Kidney (tissue), 14 donors: ENCODE results near the gene IFI16. TPM values are rescaled to one million over a fixed set of nuclear protein-coding genes. Genes with fewer than 3 reads are reported as not detected.

Experiments
- DNase-seq, 5 donors: peaks; one replicate each; pipeline ENCODE4 v3.0.0-alpha.2; 2013 to 2020
- FAIRE-seq: peaks from 2 replicates; lab custom pipeline; 2012; peaks lifted over from hg19 to GRCh38; lab: Jason Lieb, UNC
- H3K27ac ChIP-seq, 2 donors: one replicate each; pipeline ENCODE4 v1.7.0; 2013; ENCODE audit warnings: low read depth in 2 of 2, low read length in 2 of 2, inconsistent platforms in 1 of 2
- H3K27me3 ChIP-seq: one replicate; pipeline ENCODE4 v1.7.1; 2013; ENCODE audit warnings: low read length, inconsistent platforms; ENCODE audit not compliant: control insufficient read depth, insufficient read depth
- H3K36me3 ChIP-seq, 3 donors: one replicate each; pipeline versions ENCODE4 v1.7.0 to v1.7.1; 2013; ENCODE audit warnings: low read length in 3 of 3, control low read depth in 1 of 3, inconsistent platforms in 1 of 3; ENCODE audit not compliant: insufficient read depth in 3 of 3, control insufficient read depth in 2 of 3
- H3K4me1 ChIP-seq, 3 donors: one replicate each; pipeline versions ENCODE4 v1.7.0 to v1.7.1; 2013; ENCODE audit warnings: low read length in 3 of 3, inconsistent platforms in 1 of 3, low read depth in 1 of 3; ENCODE audit not compliant: control insufficient read depth in 2 of 3, insufficient read depth in 2 of 3
- H3K4me3 ChIP-seq, 3 donors: one replicate each; pipeline versions ENCODE4 v1.7.0 to v1.8.1; 2013; ENCODE audit warnings: low read length in 3 of 3, control low read depth in 1 of 3, inconsistent platforms in 1 of 3
- H3K9ac ChIP-seq, 3 donors: one replicate each; pipeline versions ENCODE4 v1.7.0 to v1.7.1; 2013; ENCODE audit warnings: low read length in 3 of 3, control low read depth in 1 of 3, inconsistent platforms in 1 of 3
- H3K9me3 ChIP-seq, 3 donors: one replicate each; pipeline versions ENCODE4 v1.7.0 to v1.7.1; 2013; ENCODE audit warnings: low read length in 3 of 3, control low read depth in 1 of 3, inconsistent platforms in 1 of 3; ENCODE audit not compliant: control insufficient read depth in 2 of 3, insufficient read depth in 1 of 3
- intact Hi-C: fragments of 100-400 bp; cut with DNase I; formaldehyde crosslinking; loops from one replicate; pipeline ENCODE4 v1.11.1; 2022
- polyA plus RNA-seq: library from polyadenylated mRNA; stranded (reverse); fragments of 350-450 nt; fragmentation: Illumina TruSeq; extraction: RNeasy Lipid Tissue Mini Kit (QIAGEN cat#74804); gene quantifications from one replicate; pipeline ENCODE4 v1.2.3, GENCODE V29; 2014; ENCODE audit warnings: low read depth, low replicate concordance; ENCODE audit not compliant: insufficient read depth
- total RNA-seq: library from RNA; stranded (reverse); fragmentation: NEBNext Ultra II Directional; extraction: Animal tissue kit (Norgen Biotek cat#: 25700); gene quantifications from one replicate; pipeline ENCODE4 v1.2.1, GENCODE V29; 2021
- TF ChIP-seq, protein P1 (sequence below): IDR thresholded peaks from 3 replicates; pipeline ENCODE4 v1.5.1; 2012; ENCODE audit warnings: mild to moderate bottlenecking, moderate library complexity, borderline replicate concordance; ENCODE audit not compliant: insufficient read depth; ENCODE audit errors: extremely low read depth
- donor health status: control.
- donor health status: control.
- donor health status: control.
- donor health status: control.
- donor health status: control.
- donor health status: DM: yes; HTN: yes; CAD: no.
- donor health status: Normal renal cell carcinoma (clear cell type).

The IFI16 gene
- total and polyA plus RNA-seq, 2 donors from 2014 or later: 30.0 to 91.8 TPM

- DNase-seq (no peak), FAIRE-seq (no peak)
- TF ChIP-seq, protein P1, sequence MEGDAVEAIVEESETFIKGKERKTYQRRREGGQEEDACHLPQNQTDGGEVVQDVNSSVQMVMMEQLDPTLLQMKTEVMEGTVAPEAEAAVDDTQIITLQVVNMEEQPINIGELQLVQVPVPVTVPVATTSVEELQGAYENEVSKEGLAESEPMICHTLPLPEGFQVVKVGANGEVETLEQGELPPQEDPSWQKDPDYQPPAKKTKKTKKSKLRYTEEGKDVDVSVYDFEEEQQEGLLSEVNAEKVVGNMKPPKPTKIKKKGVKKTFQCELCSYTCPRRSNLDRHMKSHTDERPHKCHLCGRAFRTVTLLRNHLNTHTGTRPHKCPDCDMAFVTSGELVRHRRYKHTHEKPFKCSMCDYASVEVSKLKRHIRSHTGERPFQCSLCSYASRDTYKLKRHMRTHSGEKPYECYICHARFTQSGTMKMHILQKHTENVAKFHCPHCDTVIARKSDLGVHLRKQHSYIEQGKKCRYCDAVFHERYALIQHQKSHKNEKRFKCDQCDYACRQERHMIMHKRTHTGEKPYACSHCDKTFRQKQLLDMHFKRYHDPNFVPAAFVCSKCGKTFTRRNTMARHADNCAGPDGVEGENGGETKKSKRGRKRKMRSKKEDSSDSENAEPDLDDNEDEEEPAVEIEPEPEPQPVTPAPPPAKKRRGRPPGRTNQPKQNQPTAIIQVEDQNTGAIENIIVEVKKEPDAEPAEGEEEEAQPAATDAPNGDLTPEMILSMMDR: no peak
- H3K9me3 ChIP-seq: peaks cover 0 to under 1% (median 0%) of the 10 kb centered on the region in 3 donors
- no peaks in the 10 kb centered on the region for H3K4me1 ChIP-seq
- H3K27me3 ChIP-seq: no peaks in the 10 kb centered on the region
- no peaks in the 10 kb centered on the region for H3K36me3 ChIP-seq
- H3K27ac ChIP-seq: peak overlapping the region; percentile 53 to 92
- H3K9ac ChIP-seq: peak overlapping the region; percentile 11 to 52 (median 41)
- intact Hi-C loops: no loop called here
- peak overlapping the region; percentile 47 to 84 (median 74) for H3K4me3 ChIP-seq
Observed at GRCh38 chr1:159000070-159000409, 9.7 kb upstream of the IFI16 start.

DNA sequence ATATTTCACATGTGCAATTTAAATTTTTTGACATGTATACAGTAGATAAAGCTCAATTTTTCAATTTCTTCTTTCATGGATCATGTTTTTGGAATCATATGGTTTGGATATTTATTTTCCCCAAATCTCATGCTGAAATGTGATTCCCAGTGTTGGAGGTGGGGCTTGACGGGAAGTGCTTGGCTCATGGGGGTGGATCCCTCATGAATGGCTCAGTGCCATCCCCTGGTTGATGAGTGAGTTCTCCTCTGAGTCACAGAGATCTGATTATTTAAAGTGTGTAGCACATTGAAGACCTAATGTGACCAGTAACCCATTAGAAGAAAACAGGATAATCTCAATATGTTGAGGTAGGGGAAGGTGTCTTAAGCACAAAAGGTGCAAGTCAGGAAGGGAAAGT lies 9.1 kb upstream of the IFI16 start:
- H3K4me3 ChIP-seq: peak overlapping the region in 2 of 3 donors; percentile 47 to 74
- intact Hi-C loops: no loop called here
- no peaks in the 10 kb centered on the region for H3K36me3 ChIP-seq

DNA sequence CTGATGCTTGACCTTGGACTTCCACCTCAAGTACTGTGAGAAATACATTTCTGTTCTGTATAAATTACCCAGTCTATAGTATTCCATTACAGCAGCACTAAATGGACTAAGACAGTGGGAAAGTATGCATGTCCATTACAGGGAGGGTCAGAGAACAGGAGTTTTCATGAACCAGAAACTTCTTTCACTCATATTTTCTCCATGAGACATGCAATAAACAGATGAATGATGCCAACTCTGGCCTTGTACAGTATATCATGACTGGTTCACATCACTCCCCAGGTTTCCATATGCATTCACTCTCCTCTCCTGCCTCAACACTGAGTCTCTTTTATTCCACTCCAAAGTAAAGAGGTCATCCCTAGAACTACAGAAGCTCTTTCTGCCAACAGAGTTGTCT lies 4.5 kb upstream of the IFI16 start:
- no peak for FAIRE-seq
- intact Hi-C loops: no loop called here
- H3K4me1 ChIP-seq: peaks cover 0 to 2% (median 0%) of the 10 kb centered on the region in 3 donors

More for the DNA sequence above, 9.1 kb upstream of the IFI16 start:
- TF ChIP-seq, protein P1: no peak
- H3K9ac ChIP-seq: peak overlapping the region in 1 of 3 donors; percentile 52
- H3K27ac ChIP-seq: peak overlapping the region; percentile 53 to 92
- no peaks in the 10 kb centered on the region for H3K4me1 ChIP-seq
- H3K27me3 ChIP-seq: no peaks in the 10 kb centered on the region
- peak; percentile 25 for FAIRE-seq
- peak; percentile 48 to 92 (median 72) for DNase-seq
- H3K9me3 ChIP-seq: no peaks in the 10 kb centered on the region

More for the DNA sequence above, 4.5 kb upstream of the IFI16 start:
- TF ChIP-seq, protein P1: no peak
- Histone ChIP-seq H3K27ac (no peak overlapping the region), H3K27me3 (no peaks in the 10 kb centered on the region), H3K9ac (no peak overlapping the region), H3K9me3 (no peaks in the 10 kb centered on the region), H3K4me3 (no peak overlapping the region), H3K36me3 (no peaks in the 10 kb centered on the region)
- no peak for DNase-seq
